Astrocyte (in vitro differentiated cells and primary cell): ENCODE results near the gene PPP3CA. TPM values are rescaled to one million over a fixed set of nuclear protein-coding genes. Genes with fewer than 3 reads are reported as not detected.

Experiments
- DNase-seq: peaks from one replicate; pipeline ENCODE4 v3.0.0-alpha.2; 2010; ENCODE audit warnings: low read depth
- FAIRE-seq: peaks from 2 replicates; lab custom pipeline; 2011; peaks lifted over from hg19 to GRCh38; lab: Jason Lieb, UNC
- H2AFZ ChIP-seq: 2 replicates; pipeline ENCODE4 v1.6.0; 2012; ENCODE audit warnings: low read depth, low read length, inconsistent platforms
- H3K27ac ChIP-seq: 2 replicates; pipeline ENCODE4 v1.5.1; 2011; ENCODE audit warnings: low read depth, low read length, inconsistent platforms
- H3K27me3 ChIP-seq: 2 replicates; pipeline ENCODE4 v1.6.0; 2011; ENCODE audit warnings: low read length, inconsistent platforms; ENCODE audit not compliant: insufficient read depth
- H3K36me3 ChIP-seq: 2 replicates; pipeline ENCODE4 v1.5.1; 2011; ENCODE audit warnings: low read length, inconsistent platforms; ENCODE audit not compliant: insufficient read depth
- H3K4me1 ChIP-seq: 2 replicates; pipeline ENCODE4 v1.5.1; 2011; ENCODE audit warnings: low read length, inconsistent platforms; ENCODE audit not compliant: insufficient read depth
- H3K4me2 ChIP-seq: 2 replicates; pipeline ENCODE4 v1.6.0; 2012; ENCODE audit warnings: low read length, inconsistent platforms
- H3K4me3 ChIP-seq: 2 replicates; pipeline ENCODE4 v1.5.1; 2011; ENCODE audit warnings: low read depth, mild to moderate bottlenecking, low read length, inconsistent platforms; ENCODE audit not compliant: insufficient read depth
- H3K79me2 ChIP-seq: 2 replicates; pipeline ENCODE4 v1.6.0; 2012; ENCODE audit warnings: mild to moderate bottlenecking, low read length, inconsistent platforms; ENCODE audit not compliant: insufficient read depth
- H3K9ac ChIP-seq: 2 replicates; pipeline ENCODE4 v1.6.0; 2012; ENCODE audit warnings: mild to moderate bottlenecking, low read length, inconsistent platforms
- H3K9me3 ChIP-seq: 2 replicates; pipeline ENCODE4 v1.5.1; 2012; ENCODE audit warnings: low read depth, mild to moderate bottlenecking, low read length, inconsistent platforms; ENCODE audit not compliant: insufficient read depth
- H4K20me1 ChIP-seq: 2 replicates; pipeline ENCODE4 v1.6.0; 2012; ENCODE audit warnings: low read length, inconsistent platforms; ENCODE audit not compliant: insufficient read depth
- H3K27ac Mint-ChIP-seq: one replicate; pipeline ENCODE4 v1.8.0; 2021; ENCODE audit warnings: mild to moderate bottlenecking, mixed read lengths; ENCODE audit not compliant: unreplicated experiment
- H3K27me3 Mint-ChIP-seq: one replicate; pipeline ENCODE4 v1.8.0; 2021; ENCODE audit warnings: low read depth, mixed read lengths; ENCODE audit not compliant: unreplicated experiment
- H3K36me3 Mint-ChIP-seq: one replicate; pipeline ENCODE4 v1.8.0; 2021; ENCODE audit warnings: low read depth, mixed read lengths; ENCODE audit not compliant: unreplicated experiment
- H3K4me1 Mint-ChIP-seq: one replicate; pipeline ENCODE4 v1.8.0; 2021; ENCODE audit warnings: low read depth, mixed read lengths; ENCODE audit not compliant: unreplicated experiment
- H3K4me3 Mint-ChIP-seq: one replicate; pipeline ENCODE4 v1.8.0; 2021; ENCODE audit warnings: mild to moderate bottlenecking, moderate library complexity, mixed read lengths; ENCODE audit not compliant: unreplicated experiment
- H3K9me3 Mint-ChIP-seq: one replicate; pipeline ENCODE4 v1.8.0; 2021; ENCODE audit warnings: mild to moderate bottlenecking, mixed read lengths; ENCODE audit not compliant: unreplicated experiment
- CTCF ChIP-seq: IDR thresholded peaks from 2 replicates; pipeline ENCODE4 v1.5.1; 2011; ENCODE audit warnings: low read depth, mild to moderate bottlenecking, inconsistent platforms, low read length, moderate library complexity; ENCODE audit not compliant: insufficient read depth
- EZH2 ChIP-seq: IDR thresholded peaks from 2 replicates; pipeline ENCODE4 v1.6.1; 2012; ENCODE audit warnings: mild to moderate bottlenecking, low read length, inconsistent platforms; ENCODE audit not compliant: insufficient read depth
- total RNA-seq: library from RNA; stranded (reverse); gene quantifications from 2 replicates; pipeline ENCODE4 v1.2.1, GENCODE V29; 2021

PPP3CA gene
- total RNA-seq, 1 donor from 2014 or later, result 101 TPM

- Histone ChIP-seq H3K4me1 (no peaks in the 10 kb centered on the region), H2AFZ (no peak overlapping the region), H3K4me2 (no peak overlapping the region), H3K27ac (no peak overlapping the region), H3K27me3 (no peaks in the 10 kb centered on the region), H3K4me3 (no peak overlapping the region), H3K36me3 (no peaks in the 10 kb centered on the region), H3K9ac (no peak overlapping the region), H3K79me2 (peaks cover 3% of the 10 kb centered on the region), H3K9me3 (no peaks in the 10 kb centered on the region), H4K20me1 (peaks cover 11% of the 10 kb centered on the region)
- no peaks in the 10 kb centered on the region for H3K9me3 Mint-ChIP-seq
- FAIRE-seq (no peak), DNase-seq (no peak)
- H3K4me3 Mint-ChIP-seq, result no peak overlapping the region
- H3K4me1 Mint-ChIP-seq, result peaks cover 20% of the 10 kb centered on the region
- no peaks in the 10 kb centered on the region for H3K27me3 Mint-ChIP-seq
- H3K36me3 Mint-ChIP-seq, result peaks cover 4% of the 10 kb centered on the region
- H3K27ac Mint-ChIP-seq, result peak overlapping the region; percentile 54
- TF ChIP-seq CTCF (no peak), EZH2 (no peak)
Observed at GRCh38 chr4:101122019-101122418, 225.3 kb downstream of the PPP3CA start.

- no peaks in the 10 kb centered on the region for H3K36me3 ChIP-seq
- peaks cover 4% of the 10 kb centered on the region for H3K36me3 Mint-ChIP-seq
- no peak for FAIRE-seq
- H3K27ac ChIP-seq, result no peak overlapping the region
- H2AFZ ChIP-seq, result no peak overlapping the region
- H3K4me3 ChIP-seq, result no peak overlapping the region
- no peak for DNase-seq
- H3K4me1 Mint-ChIP-seq, result peaks cover 14% of the 10 kb centered on the region
- peaks cover 6% of the 10 kb centered on the region for H4K20me1 ChIP-seq
- H3K9ac ChIP-seq, result no peak overlapping the region
- no peaks in the 10 kb centered on the region for H3K27me3 Mint-ChIP-seq
- no peaks in the 10 kb centered on the region for H3K9me3 Mint-ChIP-seq
- no peak overlapping the region for H3K4me3 Mint-ChIP-seq
- H3K79me2 ChIP-seq, result no peaks in the 10 kb centered on the region
- TF ChIP-seq CTCF (no peak), EZH2 (no peak)
- no peak overlapping the region for H3K27ac Mint-ChIP-seq
- H3K4me1 ChIP-seq, result no peaks in the 10 kb centered on the region
- H3K9me3 ChIP-seq, result no peaks in the 10 kb centered on the region
- H3K4me2 ChIP-seq, result no peak overlapping the region
- H3K27me3 ChIP-seq, result no peaks in the 10 kb centered on the region
Observed at GRCh38 chr4:101119141-101119540, 228.2 kb downstream of the PPP3CA start.

- Histone ChIP-seq H3K27ac (no peak overlapping the region), H3K4me3 (no peak overlapping the region), H3K9ac (no peak overlapping the region), H3K9me3 (no peaks in the 10 kb centered on the region), H3K4me2 (no peak overlapping the region), H2AFZ (no peak overlapping the region), H3K79me2 (no peaks in the 10 kb centered on the region), H3K4me1 (no peaks in the 10 kb centered on the region), H3K36me3 (no peaks in the 10 kb centered on the region), H4K20me1 (peaks cover 6% of the 10 kb centered on the region), H3K27me3 (no peaks in the 10 kb centered on the region)
- Mint-ChIP-seq H3K36me3 (peaks cover 3% of the 10 kb centered on the region), H3K4me1 (peaks cover 14% of the 10 kb centered on the region), H3K9me3 (no peaks in the 10 kb centered on the region), H3K27me3 (no peaks in the 10 kb centered on the region), H3K27ac (no peak overlapping the region), H3K4me3 (no peak overlapping the region)
- TF ChIP-seq EZH2 (no peak), CTCF (no peak)
- no peak for FAIRE-seq
- no peak for DNase-seq
Observed at GRCh38 chr4:101118617-101119016, 228.7 kb downstream of the PPP3CA start.
